Right atrium auricular region (tissue), 2 donors: ENCODE results near the gene TRAP1. TPM values are rescaled to one million over a fixed set of nuclear protein-coding genes. Genes with fewer than 3 reads are reported as not detected.

Source experiments
- DNase-seq: peaks from one replicate; pipeline ENCODE4 v3.0.0-alpha.2; 2019; ENCODE audit warnings: low spot score
- H3K27ac ChIP-seq, 2 donors: fragments of 200-600 bp; sonication (generic); 1 replicate in 1 of 2; 2 replicates in 1 of 2; pipeline ENCODE4 v1.5.1; 2016 to 2019
- H3K27me3 ChIP-seq, 2 donors: fragments of 200-600 bp; sonication (generic); one replicate each; pipeline versions ENCODE4 v1.5.1 to v1.6.0; 2017 to 2019
- H3K36me3 ChIP-seq: fragments of 200-600 bp; sonication (generic); one replicate; pipeline ENCODE4 v1.5.1; 2016
- H3K4me1 ChIP-seq, 2 donors: fragments of 200-600 bp; sonication (generic); one replicate each; pipeline versions ENCODE4 v1.5.1 to v1.6.0; 2017 to 2019
- H3K4me3 ChIP-seq, 2 donors: fragments of 200-600 bp; sonication (generic); 1 replicate in 1 of 2; 2 replicates in 1 of 2; pipeline ENCODE4 v1.5.1; 2017 to 2019; ENCODE audit warnings: mild to moderate bottlenecking in 1 of 2, moderate library complexity in 1 of 2
- H3K9me3 ChIP-seq, 2 donors: fragments of 200-600 bp; sonication (generic); one replicate each; pipeline ENCODE4 v1.5.1; 2019
- CTCF ChIP-seq, 2 donors: fragments of 200-600 bp; sonication (generic); IDR thresholded peaks; one replicate each; pipeline ENCODE4 v1.5.1; 2019; ENCODE audit warnings: antibody characterized with exemption in 2 of 2
- total RNA-seq, 2 donors: library from RNA; depleted of rRNA; stranded (reverse); fragments of >200 nt; gene quantifications; one replicate each; pipeline ENCODE4 v1.1.0, GENCODE V29; 2016

Gene TRAP1
- total RNA-seq, 2 donors from 2014 or later: 67.7 to 86.0 TPM

GRCh38 chr16:3754081-3754703 lies 36.9 kb upstream of the TRAP1 start:
- no peak overlapping the region for H3K4me3 ChIP-seq
- no peaks in the 10 kb centered on the region for H3K27me3 ChIP-seq
- TF ChIP-seq CTCF (IDR thresholded peaks at IDR 0.05): no peak
- H3K4me1 ChIP-seq: peaks cover 0 to 10% of the 10 kb centered on the region in 2 donors
- DNase-seq: no peak
- H3K36me3 ChIP-seq: peaks cover 40% of the 10 kb centered on the region
- H3K9me3 ChIP-seq: no peaks in the 10 kb centered on the region
- H3K27ac ChIP-seq: peak overlapping the region in 1 of 2 donors; percentile 37

DNA sequence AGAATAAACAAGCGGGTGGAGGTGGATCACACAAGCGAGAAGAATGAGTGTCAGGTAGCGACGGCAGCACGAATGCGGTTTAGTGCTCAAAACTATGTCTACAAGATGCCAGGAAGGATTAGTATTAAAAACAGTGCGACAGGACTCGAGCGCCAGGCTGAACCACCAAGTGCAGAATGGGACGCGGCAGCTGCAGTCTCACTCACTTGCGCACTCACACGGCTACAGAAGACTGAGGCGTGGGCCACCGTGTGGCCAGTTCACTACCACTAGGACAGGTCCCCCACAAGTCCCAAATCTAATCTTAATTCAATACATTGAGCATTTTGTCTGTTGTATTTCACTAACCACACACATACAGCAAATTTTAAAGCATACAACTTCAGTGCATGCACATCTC lies 35.7 kb upstream of the TRAP1 start:
- no peak for DNase-seq
- peaks cover 0 to 10% of the 10 kb centered on the region in 2 donors for H3K4me1 ChIP-seq
- H3K9me3 ChIP-seq: no peaks in the 10 kb centered on the region
- TF ChIP-seq CTCF (IDR thresholded peaks at IDR 0.05): no peak
- no peak overlapping the region for H3K27ac ChIP-seq
- H3K4me3 ChIP-seq: no peak overlapping the region
- H3K36me3 ChIP-seq: peaks cover 38% of the 10 kb centered on the region
- no peaks in the 10 kb centered on the region for H3K27me3 ChIP-seq

DNA sequence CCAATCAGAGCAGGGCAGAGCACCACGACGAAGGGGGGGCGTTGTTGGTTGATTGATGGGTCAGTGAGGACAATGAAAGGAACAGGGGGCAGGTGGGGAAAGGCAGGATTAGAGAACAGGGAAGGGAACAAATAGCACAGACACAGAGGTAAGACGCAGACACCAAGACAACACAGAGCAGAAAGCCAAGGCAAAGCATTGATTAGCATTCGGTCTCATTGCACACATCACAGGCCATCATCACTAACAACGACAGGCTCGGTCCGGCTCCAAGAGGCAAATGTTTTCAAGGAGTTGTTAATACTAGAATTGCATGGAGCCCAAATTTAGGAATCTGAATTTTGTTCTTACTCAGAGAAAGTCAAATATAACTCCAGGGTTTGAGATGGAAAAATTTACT lies 34.6 kb upstream of the TRAP1 start:
- no peak for TF ChIP-seq CTCF (IDR thresholded peaks at IDR 0.05)
- Histone ChIP-seq H3K4me1 (peaks cover 0 to 10% of the 10 kb centered on the region in 2 donors), H3K4me3 (no peak overlapping the region), H3K27ac (no peak overlapping the region), H3K27me3 (no peaks in the 10 kb centered on the region), H3K9me3 (no peaks in the 10 kb centered on the region), H3K36me3 (peaks cover 35% of the 10 kb centered on the region)
- DNase-seq: no peak

DNA sequence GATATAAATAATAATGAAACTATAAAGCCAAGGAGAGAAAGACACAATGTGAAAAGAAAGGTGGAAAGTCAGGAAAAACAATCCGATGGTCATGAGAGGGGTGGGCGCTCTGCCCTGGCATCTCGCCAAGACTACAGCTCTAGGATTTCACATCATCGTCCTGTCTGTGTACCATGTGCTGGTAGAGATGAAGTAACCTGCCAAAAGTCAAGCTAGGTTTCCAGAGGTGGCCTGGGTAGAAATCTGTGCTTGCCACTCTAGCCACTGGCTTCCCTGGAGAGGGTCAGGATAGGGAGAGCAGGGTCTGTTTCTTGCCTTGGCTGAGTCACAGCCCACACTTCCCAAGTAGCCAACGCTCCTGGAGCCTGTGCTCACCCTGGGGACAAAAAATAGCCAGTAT lies 31.0 kb upstream of the TRAP1 start:
- Histone ChIP-seq H3K4me1 (peaks cover 0 to 16% of the 10 kb centered on the region in 2 donors), H3K4me3 (no peak overlapping the region), H3K36me3 (peaks cover 57% of the 10 kb centered on the region), H3K27me3 (no peaks in the 10 kb centered on the region), H3K27ac (no peak overlapping the region), H3K9me3 (no peaks in the 10 kb centered on the region)
- no peak for TF ChIP-seq CTCF (IDR thresholded peaks at IDR 0.05)
- no peak for DNase-seq

DNA sequence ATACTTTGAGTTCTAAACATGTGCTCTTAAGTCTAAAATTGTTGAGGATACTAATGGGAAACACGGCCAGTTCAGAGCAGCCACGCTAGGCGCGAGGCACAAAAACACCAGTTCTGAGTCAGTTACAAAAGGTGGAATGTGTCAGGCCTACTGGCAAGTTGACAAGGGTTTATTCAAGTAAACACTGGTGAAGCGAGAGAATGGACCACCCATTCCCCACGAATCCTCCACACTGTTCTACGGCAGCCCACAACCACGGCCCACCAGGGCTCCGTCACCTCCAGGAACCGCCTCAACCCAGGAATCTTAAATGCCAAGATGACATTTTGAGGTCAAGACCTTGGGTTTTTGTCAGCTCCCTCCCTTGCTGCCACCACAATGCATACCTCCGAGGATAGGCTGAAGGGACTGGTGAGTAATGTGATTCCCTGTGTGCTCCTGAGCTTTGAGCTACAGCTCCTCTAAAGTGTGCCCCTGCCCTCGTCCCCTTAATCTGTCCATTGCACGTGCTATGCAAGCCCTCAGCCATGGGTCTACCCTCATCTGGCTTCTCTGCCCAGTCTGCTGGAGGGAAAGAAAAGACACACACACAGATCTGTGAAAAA lies 28.5 kb upstream of the TRAP1 start:
- DNase-seq: no peak
- no peaks in the 10 kb centered on the region for H3K9me3 ChIP-seq
- peaks cover 81% of the 10 kb centered on the region for H3K36me3 ChIP-seq
- no peak for TF ChIP-seq CTCF (IDR thresholded peaks at IDR 0.05)
- peaks cover 0 to 16% of the 10 kb centered on the region in 2 donors for H3K4me1 ChIP-seq
- peak overlapping the region; percentile 41 to 46 for H3K27ac ChIP-seq
- H3K4me3 ChIP-seq: no peak overlapping the region
- no peaks in the 10 kb centered on the region for H3K27me3 ChIP-seq
